LNCaP clone FGC (cell line): ENCODE data around the gene DOK7.

Experiments used
- DNase-seq: peaks from one replicate; pipeline ENCODE4 v3.0.0-alpha.2; 2011; ENCODE audit warnings: low read depth
- H3K4me3 ChIP-seq: 2 replicates; pipeline ENCODE4 v1.5.1; 2011; ENCODE audit warnings: mild to moderate bottlenecking, low read depth, low read length, control low read depth
- CTCF ChIP-seq: IDR thresholded peaks from 2 replicates; pipeline ENCODE4 v1.5.1; 2012; ENCODE audit warnings: mild to moderate bottlenecking; ENCODE audit not compliant: control insufficient read depth, insufficient read depth; ENCODE audit errors: extremely low read depth

Gene DOK7

GRCh38 chr4:3433138-3433869 lies 29.8 kb upstream of the DOK7 start:
- no peak overlapping the region for H3K4me3 ChIP-seq
- no peak for TF ChIP-seq CTCF
- no peak for DNase-seq

GRCh38 chr4:3434881-3435685 lies 28.0 kb upstream of the DOK7 start:
- no peak; the same call in 1 of the 2 replicates for TF ChIP-seq CTCF
- H3K4me3 ChIP-seq, result no peak overlapping the region
- DNase-seq, result no peak

GRCh38 chr4:3435686-3435956 lies 27.5 kb upstream of the DOK7 start:
- no peak for TF ChIP-seq CTCF
- no peak overlapping the region for H3K4me3 ChIP-seq
- DNase-seq, result no peak

- DNase-seq, result no peak
- no peak overlapping the region for H3K4me3 ChIP-seq
- TF ChIP-seq CTCF, result no peak
Measured at GRCh38 chr4:3436048-3436797, 26.9 kb upstream of the DOK7 start.

GRCh38 chr4:3436798-3437581 lies 26.1 kb upstream of the DOK7 start:
- H3K4me3 ChIP-seq, result no peak overlapping the region
- no peak for TF ChIP-seq CTCF
- DNase-seq, result peak; percentile 27

- no peak for TF ChIP-seq CTCF
Measured at GRCh38 chr4:3437582-3437936, 25.5 kb upstream of the DOK7 start.

More at GRCh38 chr4:3437582-3437936, 25.5 kb upstream of the DOK7 start:
- no peak overlapping the region for H3K4me3 ChIP-seq
- DNase-seq, result no peak
